HUES64 (cell line): ENCODE measurements around the gene SLC11A1.

Experiments
- H3K27ac ChIP-seq: 2 replicates; pipeline ENCODE4 v1.7.0; 2013; ENCODE audit warnings: low read depth, low read length, inconsistent platforms
- H3K27me3 ChIP-seq: 2 replicates; pipeline ENCODE4 v1.6.1; 2013; ENCODE audit warnings: mild to moderate bottlenecking, low read length; ENCODE audit not compliant: insufficient read depth
- H3K36me3 ChIP-seq: 2 replicates; pipeline ENCODE4 v1.6.1; 2013; ENCODE audit warnings: mild to moderate bottlenecking, low read length; ENCODE audit not compliant: insufficient read depth
- H3K4me1 ChIP-seq: 2 replicates; pipeline ENCODE4 v1.6.1; 2013; ENCODE audit warnings: mild to moderate bottlenecking, low read length, moderate library complexity; ENCODE audit not compliant: insufficient read depth
- H3K4me3 ChIP-seq: 2 replicates; pipeline ENCODE4 v1.5.1; 2013; ENCODE audit warnings: mild to moderate bottlenecking, low read length, moderate library complexity
- H3K9ac ChIP-seq: 2 replicates; pipeline ENCODE4 v1.6.1; 2013; ENCODE audit warnings: mild to moderate bottlenecking, low read depth, low read length
- H3K9me3 ChIP-seq: 2 replicates; pipeline ENCODE4 v1.6.1; 2013; ENCODE audit warnings: low read depth, low read length; ENCODE audit not compliant: insufficient read depth
- WGBS: fragments of 150-250, 120-280 bp; methylation state at CpG from one replicate; pipeline ENCODE4 v1.1.7; 2013; ENCODE audit warnings: missing lambda C conversion rate; 5-methylcytosine and 5-hydroxymethylcytosine counted together

SLC11A1 gene

DNA sequence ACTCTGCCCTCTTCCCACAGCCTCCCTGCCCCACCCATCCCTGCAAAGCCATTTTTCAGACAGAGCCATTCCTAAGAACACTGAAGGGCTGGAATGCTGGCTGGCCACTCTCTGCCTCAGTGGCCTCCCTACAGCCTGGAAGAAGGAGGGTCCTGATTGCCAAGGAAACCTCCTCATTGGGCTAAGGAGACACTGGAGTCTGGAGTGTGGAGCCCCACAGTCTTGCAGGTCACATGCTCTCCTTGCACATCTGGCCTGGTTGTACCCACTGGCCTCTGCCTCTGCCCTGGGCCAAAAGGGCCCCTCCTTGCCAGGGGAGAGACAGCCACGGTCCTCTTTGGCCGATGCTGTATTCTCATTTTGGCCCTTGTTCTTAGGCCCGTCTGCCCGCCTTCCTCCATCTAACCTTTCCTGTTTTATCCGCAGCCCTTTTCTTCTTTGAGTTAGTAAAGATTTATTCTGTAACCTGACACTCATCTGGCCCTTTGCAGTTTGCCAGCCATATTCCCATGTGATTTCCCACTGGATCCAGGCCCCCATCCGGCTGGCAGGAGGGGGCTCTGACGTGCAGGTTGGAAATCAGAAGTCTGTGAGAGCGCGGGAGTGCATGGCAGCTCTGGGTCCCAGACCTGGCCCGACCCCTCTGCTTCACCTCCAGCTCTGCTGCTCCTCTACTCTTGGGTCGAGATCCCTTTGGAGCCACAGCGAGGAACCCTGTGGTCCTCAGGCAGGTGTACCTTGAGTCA is 36.4 kb upstream of the SLC11A1 start:
- Histone ChIP-seq H3K36me3 (no peaks in the 10 kb centered on the region), H3K4me1 (no peaks in the 10 kb centered on the region), H3K27ac (no peak overlapping the region), H3K9ac (no peak overlapping the region), H3K9me3 (no peaks in the 10 kb centered on the region), H3K4me3 (no peak overlapping the region), H3K27me3 (no peaks in the 10 kb centered on the region)
- WGBS = 94% methylated on average over 12 of the region's 12 CpGs

DNA sequence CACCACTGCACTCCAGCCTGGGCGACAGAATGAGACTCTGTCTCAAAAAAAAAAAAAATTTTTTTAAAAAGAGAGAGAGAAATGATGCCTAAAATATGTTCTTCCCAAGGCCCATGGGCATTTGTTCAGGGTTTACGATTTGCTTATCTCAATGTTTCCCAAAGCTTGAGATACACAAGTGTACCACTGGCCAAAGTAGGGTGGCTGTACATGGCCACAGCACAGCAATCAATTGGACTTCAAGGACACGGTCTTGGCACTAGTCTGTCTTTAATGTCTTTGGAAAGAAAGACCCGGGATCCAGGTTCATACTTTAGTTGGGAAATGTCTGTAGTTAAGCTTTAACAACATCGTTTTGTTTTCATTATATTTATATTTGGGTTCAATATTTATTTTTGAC is 34.9 kb upstream of the SLC11A1 start:
- Histone ChIP-seq H3K9me3 (peaks cover 9% of the 10 kb centered on the region; the same call in 1 of the 2 replicates), H3K27me3 (no peaks in the 10 kb centered on the region), H3K27ac (no peak overlapping the region), H3K4me1 (no peaks in the 10 kb centered on the region), H3K36me3 (no peaks in the 10 kb centered on the region), H3K9ac (no peak overlapping the region), H3K4me3 (no peak overlapping the region)
- 98% methylated on average over 4 of the region's 5 CpGs for WGBS

DNA sequence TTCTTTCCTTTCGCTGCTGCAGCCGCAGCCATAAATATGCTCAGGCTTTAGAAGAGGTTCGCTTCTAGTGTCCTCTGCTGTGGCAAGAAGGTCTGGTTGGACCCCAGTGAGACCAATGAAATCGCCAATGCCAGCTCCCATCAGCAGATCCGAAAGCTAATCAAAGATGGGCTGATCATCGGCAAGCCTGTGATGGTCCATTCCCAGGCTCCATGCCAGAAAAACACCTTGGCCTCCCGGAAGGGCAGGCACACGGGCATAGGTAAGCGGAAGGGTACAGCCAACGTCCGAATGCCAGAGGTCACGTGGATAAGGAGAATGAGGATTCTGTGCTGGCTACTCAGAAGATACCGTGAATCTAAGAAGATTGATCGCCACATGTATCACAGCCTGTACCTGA is 28.0 kb upstream of the SLC11A1 start:
- WGBS = 95% methylated on average over 14 of the region's 14 CpGs
- H3K9me3 ChIP-seq = peaks cover 9% of the 10 kb centered on the region; the same call in 1 of the 2 replicates
- H3K27me3 ChIP-seq = no peaks in the 10 kb centered on the region
- no peak overlapping the region for H3K9ac ChIP-seq
- no peak overlapping the region for H3K27ac ChIP-seq
- H3K36me3 ChIP-seq = no peaks in the 10 kb centered on the region
- H3K4me3 ChIP-seq = no peak overlapping the region
- peaks cover 7% of the 10 kb centered on the region; the same call in 1 of the 2 replicates for H3K4me1 ChIP-seq

DNA sequence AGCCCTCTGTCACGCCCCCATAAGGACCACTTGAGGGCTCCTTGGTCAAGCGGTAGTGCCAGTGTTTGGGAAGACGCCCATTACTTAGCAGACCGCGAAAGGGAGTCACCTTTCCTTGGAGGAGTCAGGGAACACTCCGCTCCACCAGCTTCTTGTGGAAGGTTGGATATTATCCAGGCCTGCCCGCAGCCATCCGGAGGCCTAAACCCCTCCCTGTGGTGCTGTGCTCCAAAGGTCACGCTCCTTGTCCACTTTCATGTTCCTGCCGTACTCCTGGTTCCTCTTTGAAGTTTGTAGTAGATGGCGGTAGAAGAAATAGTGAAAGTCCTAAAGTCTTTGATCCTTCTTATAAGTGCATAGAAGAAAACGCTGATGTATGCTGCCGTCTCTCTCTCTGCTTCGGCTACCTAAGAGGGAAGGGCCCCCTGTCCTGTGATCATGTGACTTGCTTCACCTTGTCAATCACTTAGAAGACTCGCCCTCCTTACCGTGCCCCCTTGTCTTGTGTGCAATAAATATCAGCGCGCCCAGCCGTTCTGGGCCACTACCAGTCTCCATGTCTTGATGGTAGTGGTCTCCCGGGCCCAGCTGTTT is 27.1 kb upstream of the SLC11A1 start:
- Histone ChIP-seq H3K4me1 (peaks cover 7% of the 10 kb centered on the region; the same call in 1 of the 2 replicates), H3K9ac (no peak overlapping the region), H3K36me3 (no peaks in the 10 kb centered on the region), H3K4me3 (no peak overlapping the region), H3K9me3 (peaks cover 9% of the 10 kb centered on the region; the same call in 1 of the 2 replicates), H3K27ac (no peak overlapping the region), H3K27me3 (no peaks in the 10 kb centered on the region)
- 95% methylated on average over 20 of the region's 20 CpGs for WGBS

DNA sequence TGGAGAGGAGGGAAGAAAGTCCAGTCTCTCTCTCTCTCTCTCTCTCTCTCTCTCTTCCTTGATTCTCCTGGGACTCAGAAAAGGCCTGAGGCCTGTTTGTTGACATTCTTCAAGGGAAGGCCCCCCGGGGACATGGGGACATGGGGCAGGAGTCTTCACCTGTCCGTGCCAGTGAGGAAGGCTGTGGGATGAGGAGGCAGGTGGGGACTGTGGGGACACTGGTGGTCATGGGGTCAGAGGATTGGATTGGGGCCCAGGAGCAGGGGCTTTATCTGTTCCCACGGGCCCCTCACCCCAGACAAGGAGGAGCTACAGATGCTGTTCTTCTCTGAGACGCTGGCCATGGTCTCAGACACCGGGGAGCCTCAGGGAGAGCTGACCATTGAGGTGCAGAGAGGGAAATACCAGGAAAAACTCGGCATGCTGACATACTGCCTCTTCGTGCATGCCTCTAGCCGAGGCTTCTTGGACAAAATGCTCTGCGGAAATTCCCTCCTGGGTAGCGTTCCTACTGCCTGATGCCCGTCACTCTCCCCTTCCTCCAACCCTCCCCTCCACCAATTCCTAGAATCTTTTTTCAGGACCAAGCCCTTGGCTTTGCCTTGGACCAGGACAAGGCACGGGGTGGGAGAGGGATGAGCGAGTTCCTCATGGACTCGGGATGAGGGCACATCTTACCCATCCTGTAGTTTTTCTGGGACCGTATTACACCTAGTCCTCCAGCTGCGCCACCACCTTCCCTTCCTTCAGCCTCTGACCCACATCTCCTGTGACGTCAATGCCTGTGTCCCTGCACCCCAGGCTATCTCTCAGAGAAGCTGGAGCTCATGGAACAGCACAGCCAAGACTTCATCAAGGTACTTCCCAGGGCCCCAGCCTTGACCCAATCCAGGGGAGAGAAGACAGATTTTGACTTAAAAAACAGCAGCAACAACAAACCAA is 24.6 kb upstream of the SLC11A1 start:
- WGBS = 67% methylated on average over 17 of the region's 17 CpGs
- Histone ChIP-seq H3K27me3 (no peaks in the 10 kb centered on the region), H3K9me3 (no peaks in the 10 kb centered on the region), H3K27ac (no peak overlapping the region), H3K4me3 (0 out of 2 replicates have a peak overlapping the region, but pooled peaks have one; percentile 1), H3K9ac (no peak overlapping the region), H3K36me3 (no peaks in the 10 kb centered on the region), H3K4me1 (peaks cover 7% of the 10 kb centered on the region; the same call in 1 of the 2 replicates)

DNA sequence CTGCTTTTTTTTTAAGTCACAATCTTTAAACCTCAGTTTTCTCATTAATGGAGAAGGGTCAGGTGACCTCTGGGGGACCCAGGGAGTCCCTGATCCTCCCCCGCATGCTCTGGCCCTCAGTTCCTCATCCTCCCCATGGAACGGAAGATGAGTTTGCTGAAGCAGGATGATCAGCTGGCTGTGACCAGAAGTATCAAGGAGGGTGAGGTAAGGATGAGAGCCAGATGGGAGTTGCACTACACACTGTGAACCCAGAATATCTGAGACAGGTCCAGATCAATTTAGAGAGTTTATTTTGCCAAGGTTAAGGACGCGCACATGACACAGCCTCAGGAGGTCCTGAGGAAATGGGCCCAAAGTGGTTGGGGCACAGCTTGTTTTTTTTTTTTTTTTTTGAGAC is 21.6 kb upstream of the SLC11A1 start:
- Histone ChIP-seq H3K4me3 (no peak overlapping the region), H3K27ac (no peak overlapping the region), H3K27me3 (no peaks in the 10 kb centered on the region), H3K4me1 (peaks cover 7% of the 10 kb centered on the region; the same call in 1 of the 2 replicates), H3K36me3 (no peaks in the 10 kb centered on the region), H3K9me3 (no peaks in the 10 kb centered on the region), H3K9ac (no peak overlapping the region)
- 92% methylated on average over 4 of the region's 4 CpGs for WGBS

DNA sequence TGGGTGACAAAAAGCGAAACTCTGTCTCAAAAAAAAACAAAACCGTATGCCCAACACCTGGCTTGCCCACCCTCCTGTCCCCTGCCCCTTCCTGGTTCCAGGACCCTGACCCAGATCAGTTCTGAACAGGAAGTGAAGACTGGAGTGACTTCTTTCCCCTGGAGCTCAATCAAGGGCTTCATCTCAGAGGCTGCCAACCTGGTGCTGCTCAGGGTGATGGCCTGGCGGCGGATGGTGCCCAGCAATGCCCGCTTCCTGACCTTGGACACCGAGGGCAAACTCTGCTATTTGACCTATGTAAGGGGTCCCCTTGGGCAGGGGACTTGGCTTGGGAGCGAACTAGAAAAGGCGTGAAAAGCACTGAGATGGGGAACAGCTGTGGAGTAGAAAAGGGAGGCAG is 19.5 kb upstream of the SLC11A1 start:
- Histone ChIP-seq H3K4me1 (peaks cover 2% of the 10 kb centered on the region; the same call in 1 of the 2 replicates), H3K4me3 (no peak overlapping the region), H3K9ac (no peak overlapping the region), H3K36me3 (no peaks in the 10 kb centered on the region), H3K27ac (no peak overlapping the region), H3K27me3 (no peaks in the 10 kb centered on the region), H3K9me3 (no peaks in the 10 kb centered on the region)
- WGBS = 93% methylated on average over 8 of the region's 8 CpGs

DNA sequence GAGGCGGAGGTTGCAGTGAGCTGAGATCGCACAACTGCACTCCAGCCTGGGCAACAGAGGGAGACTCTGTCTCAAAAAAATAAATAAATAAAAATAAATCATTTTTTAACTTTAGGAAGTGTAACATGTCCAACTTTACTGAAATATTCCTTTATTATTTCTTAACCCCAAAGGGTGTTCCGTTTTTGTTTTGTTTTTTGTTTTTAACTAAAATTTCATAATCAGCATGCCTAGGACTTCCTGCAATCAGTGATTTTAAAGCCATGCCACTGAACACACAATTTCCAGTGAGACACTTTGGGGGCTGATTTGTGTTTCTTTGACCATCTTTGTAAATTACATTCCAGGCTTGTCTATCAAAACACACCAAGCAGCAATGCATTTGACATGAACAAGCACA is 18.3 kb upstream of the SLC11A1 start:
- Histone ChIP-seq H3K4me1 (no peaks in the 10 kb centered on the region), H3K9ac (no peak overlapping the region), H3K36me3 (no peaks in the 10 kb centered on the region), H3K27ac (no peak overlapping the region), H3K4me3 (no peak overlapping the region), H3K27me3 (no peaks in the 10 kb centered on the region), H3K9me3 (no peaks in the 10 kb centered on the region)
- WGBS = 94% methylated on average over 3 of the region's 3 CpGs

DNA sequence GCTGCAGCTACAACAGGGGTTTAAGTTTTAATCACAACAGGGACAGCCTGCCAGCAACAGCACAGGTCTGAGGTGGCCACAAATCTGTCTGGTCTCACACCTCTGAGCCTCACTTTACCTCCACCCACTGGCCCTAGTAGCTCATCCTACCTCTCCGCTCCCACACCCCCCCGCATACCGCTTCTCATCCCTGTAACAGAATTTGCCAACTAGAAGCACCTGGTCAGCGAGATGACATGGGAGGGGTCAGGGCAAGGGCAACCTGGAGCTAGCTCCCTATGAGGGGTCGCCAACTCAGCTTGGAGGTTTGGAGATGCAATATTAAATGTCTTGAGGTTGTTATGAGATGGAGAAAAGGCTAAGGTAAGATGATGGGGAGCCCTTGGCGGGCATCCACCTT is 17.9 kb upstream of the SLC11A1 start:
- Histone ChIP-seq H3K9me3 (no peaks in the 10 kb centered on the region), H3K36me3 (no peaks in the 10 kb centered on the region), H3K4me1 (no peaks in the 10 kb centered on the region), H3K27ac (no peak overlapping the region), H3K4me3 (no peak overlapping the region), H3K27me3 (no peaks in the 10 kb centered on the region), H3K9ac (no peak overlapping the region)
- 90% methylated on average over 6 of the region's 6 CpGs for WGBS

DNA sequence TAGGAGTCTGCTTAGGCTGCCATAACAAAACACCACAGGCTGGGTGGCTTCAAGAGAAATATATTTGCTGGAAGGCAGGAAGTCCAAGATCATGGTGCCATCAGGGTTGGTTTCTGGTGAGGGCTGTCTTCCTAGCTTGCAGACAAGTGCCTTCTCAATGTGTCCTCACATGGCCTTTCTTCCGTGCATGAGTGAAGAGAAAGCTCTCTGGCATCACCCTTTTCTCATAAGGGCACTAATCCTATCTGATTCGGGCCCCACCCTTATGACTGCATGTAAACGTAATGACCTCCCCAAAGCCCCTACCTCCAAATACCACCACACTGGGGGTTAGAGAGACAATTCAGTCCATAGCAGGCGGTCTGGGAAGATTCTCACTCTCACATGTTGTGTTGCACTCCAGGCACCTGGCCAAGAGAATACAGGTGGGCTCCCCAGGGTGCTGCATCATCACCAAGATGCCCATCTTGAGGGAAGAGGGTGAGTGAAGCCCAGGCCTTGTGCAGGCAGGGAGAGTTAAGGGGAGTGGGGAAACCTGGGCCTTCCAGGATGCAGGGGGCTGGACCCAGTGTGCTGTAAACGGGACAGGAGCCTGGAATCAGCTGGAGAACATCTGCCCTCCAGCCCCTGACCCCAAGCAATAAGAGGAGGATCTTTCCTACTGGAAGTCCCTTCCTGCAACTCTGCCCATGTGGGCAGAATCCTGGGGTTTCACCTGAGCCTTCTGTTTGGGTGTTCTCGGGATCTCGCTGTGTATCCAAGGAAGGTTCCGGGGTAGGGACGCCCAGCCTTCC is 15.3 kb upstream of the SLC11A1 start:
- H3K9ac ChIP-seq = no peak overlapping the region
- H3K36me3 ChIP-seq = no peaks in the 10 kb centered on the region
- no peak overlapping the region for H3K27ac ChIP-seq
- no peaks in the 10 kb centered on the region for H3K9me3 ChIP-seq
- H3K4me3 ChIP-seq = peak overlapping the region; percentile 63
- 84% methylated on average over 9 of the region's 9 CpGs for WGBS
- H3K27me3 ChIP-seq = no peaks in the 10 kb centered on the region
- H3K4me1 ChIP-seq = no peaks in the 10 kb centered on the region
